Measurements from ENCODE around the gene TMEM47.

The TMEM47 gene

GRCh38 chrX:34586936-34587335 is 70.1 kb downstream of the TMEM47 start:
- no peak for DNase-seq (ENCODE audit: low read depth)
- no peak overlapping the region for H3K4me3 ChIP-seq (ENCODE audit: low read depth, low read length)

GRCh38 chrX:34586346-34586911 is 70.7 kb downstream of the TMEM47 start:
- H3K4me3 ChIP-seq (ENCODE audit: low read depth, low read length) = no peak overlapping the region

GRCh38 chrX:34585561-34585960 is 71.5 kb downstream of the TMEM47 start:
- DNase-seq (ENCODE audit: low read depth) = no peak
- H3K4me3 ChIP-seq (ENCODE audit: low read depth, low read length) = no peak overlapping the region

More at GRCh38 chrX:34586346-34586911, 70.7 kb downstream of the TMEM47 start:
- no peak for DNase-seq (ENCODE audit: low read depth)

GRCh38 chrX:34584781-34585180 is 72.3 kb downstream of the TMEM47 start:
- DNase-seq (ENCODE audit: low read depth) = no peak
- H3K4me3 ChIP-seq (ENCODE audit: low read depth, low read length) = no peak overlapping the region

- no peak for DNase-seq (ENCODE audit: low read depth)
- H3K4me3 ChIP-seq (ENCODE audit: low read depth, low read length) = no peak overlapping the region
These were observed 77.0 kb downstream of the TMEM47 start for GRCh38 chrX:34580069-34580468.

GRCh38 chrX:34578237-34578636 is 78.8 kb downstream of the TMEM47 start:
- H3K4me3 ChIP-seq (ENCODE audit: low read depth, low read length) = no peak overlapping the region
- no peak for DNase-seq (ENCODE audit: low read depth)
